GM23248 (cell line): ENCODE results near the gene TMEM37. TPM values are rescaled to one million over a fixed set of nuclear protein-coding genes. Genes with fewer than 3 reads are reported as not detected.
"Not testable (repeated sequence)": the region's sequence is repeated elsewhere in the genome, so short reads cannot be mapped to it uniquely, and the experiment has no call there.

Experiments used
- DNase-seq: peaks from one replicate; pipeline ENCODE4 v3.0.0-alpha.2; 2015
- H2AFZ ChIP-seq: fragments of 200-600 bp; sonication (generic); 2 replicates; pipeline ENCODE4 v1.6.1; 2016; ENCODE audit warnings: antibody characterized with exemption
- H3F3A ChIP-seq: fragments of 200-600 bp; sonication (generic); 2 replicates; pipeline ENCODE4 v1.6.1; 2016; ENCODE audit warnings: mild to moderate bottlenecking, antibody characterized with exemption, mixed run types; ENCODE audit not compliant: insufficient read depth
- H3K27ac ChIP-seq: fragments of 200-600 bp; sonication (generic); 2 replicates; pipeline ENCODE4 v1.5.1; 2016; ENCODE audit warnings: mild to moderate bottlenecking
- H3K27me3 ChIP-seq: fragments of 200-600 bp; sonication (generic); replicated peaks from 2 replicates; pipeline ENCODE4 v1.6.1; 2016; ENCODE audit warnings: mild to moderate bottlenecking; ENCODE audit not compliant: insufficient read depth
- H3K36me3 ChIP-seq: fragments of 200-600 bp; sonication (generic); 2 replicates; pipeline ENCODE4 v1.6.1; 2016; ENCODE audit warnings: low read depth, mild to moderate bottlenecking
- H3K4me1 ChIP-seq: fragments of 200-600 bp; sonication (generic); 2 replicates; pipeline ENCODE4 v1.6.1; 2016; ENCODE audit warnings: mild to moderate bottlenecking; ENCODE audit not compliant: insufficient read depth
- H3K4me2 ChIP-seq: fragments of 200-600 bp; sonication (generic); one replicate; pipeline ENCODE4 v1.6.1; 2016; ENCODE audit warnings: mild to moderate bottlenecking; ENCODE audit not compliant: unreplicated experiment
- H3K4me3 ChIP-seq: fragments of 200-600 bp; sonication (generic); 2 replicates; pipeline ENCODE4 v1.5.1; 2016; ENCODE audit warnings: mild to moderate bottlenecking
- H3K79me2 ChIP-seq: fragments of 200-600 bp; sonication (generic); 2 replicates; pipeline ENCODE4 v1.6.1; 2016; ENCODE audit warnings: mild to moderate bottlenecking; ENCODE audit not compliant: insufficient read depth
- H3K9ac ChIP-seq: fragments of 200-600 bp; sonication (generic); 2 replicates; pipeline ENCODE4 v1.6.1; 2016; ENCODE audit warnings: mild to moderate bottlenecking
- H3K9me2 ChIP-seq: fragments of 200-600 bp; sonication (generic); 2 replicates; pipeline ENCODE4 v1.6.1; 2016; ENCODE audit warnings: mixed run types, mild to moderate bottlenecking, moderate library complexity; ENCODE audit not compliant: insufficient read depth
- H3K9me3 ChIP-seq: fragments of 200-600 bp; sonication (generic); one replicate; pipeline ENCODE4 v1.6.1; 2017; ENCODE audit warnings: low read depth
- H4K20me1 ChIP-seq: fragments of 200-600 bp; sonication (generic); 2 replicates; pipeline ENCODE4 v1.6.0; 2016; ENCODE audit not compliant: insufficient read depth
- EZH2 ChIP-seq: fragments of 200-600 bp; sonication (generic); IDR thresholded peaks from 2 replicates; pipeline ENCODE4 v1.6.1; 2018; ENCODE audit warnings: antibody characterized with exemption, mild to moderate bottlenecking; ENCODE audit not compliant: insufficient read depth, poor library complexity, severe bottlenecking
- EZH2phosphoT487 ChIP-seq: fragments of 200-600 bp; sonication (generic); IDR thresholded peaks from 2 replicates; pipeline ENCODE4 v1.6.1; 2018; ENCODE audit warnings: antibody characterized with exemption, moderate library complexity, mild to moderate bottlenecking, low read depth; ENCODE audit not compliant: insufficient read depth
- WGBS, 2 experiments: methylation state at CpG; one replicate each; pipeline ENCODE4 v1.1.6; 2015 to 2017; ENCODE audit warnings: low lambda C conversion rate in 2 of 2, low coverage in 1 of 2; ENCODE audit errors: missing lambda C conversion rate in 2 of 2; 5-methylcytosine and 5-hydroxymethylcytosine counted together
- in situ Hi-C: fragments of 300-500 bp; cut with MboI; formaldehyde crosslinking; loops from 2 replicates; pipeline ENCODE4 v1.15.0; 2020
- polyA plus RNA-seq: library from polyadenylated mRNA; unstranded; fragments of >200 nt; fragmentation: Nextera tagmentation; extraction: Ambion mirVana; gene quantifications from 2 replicates; pipeline ENCODE4 v1.2.1, GENCODE V29; 2016
- total RNA-seq: library from RNA; depleted of rRNA; stranded (reverse); fragments of >200 nt; shearing (Covaris generic); gene quantifications from 2 replicates; pipeline ENCODE4 v1.2.3, GENCODE V29; 2014

Gene TMEM37
- total and polyA plus RNA-seq, 2 experiments from 2014 or later = 0.53 TPM; not detected in 1

DNA sequence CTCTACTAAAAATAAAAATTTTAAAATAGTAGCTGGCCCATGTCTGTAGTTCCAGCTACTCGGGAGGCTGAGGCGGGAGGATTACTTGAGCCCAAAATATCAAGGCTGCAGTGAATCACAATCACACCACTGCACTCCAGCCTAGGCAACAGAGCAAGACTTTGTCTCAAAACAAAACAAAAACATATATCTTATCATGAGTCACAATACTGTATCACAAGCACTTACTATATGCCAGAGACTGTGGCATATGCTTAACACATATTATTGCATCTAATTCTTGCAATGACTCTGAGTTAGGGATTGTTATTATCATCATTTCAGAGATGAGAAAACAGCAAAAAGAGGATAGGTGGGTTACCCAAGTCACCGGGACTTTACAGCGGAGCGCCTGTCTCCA is 29.5 kb upstream of the TMEM37 start:
- Histone ChIP-seq H3K9ac (no peak overlapping the region), H2AFZ (no peak overlapping the region), H3K36me3 (no peaks in the 10 kb centered on the region), H3F3A (no peaks in the 10 kb centered on the region), H3K27ac (no peak overlapping the region), H3K4me1 (no peaks in the 10 kb centered on the region), H3K79me2 (no peaks in the 10 kb centered on the region), H3K9me3 (no peaks in the 10 kb centered on the region), H4K20me1 (no peaks in the 10 kb centered on the region), H3K27me3 (no peaks in the 10 kb centered on the region), H3K4me3 (no peak overlapping the region), H3K9me2 (no peaks in the 10 kb centered on the region), H3K4me2 (no peak overlapping the region)
- no peak for DNase-seq
- 71 to 84% methylated on average over 5 of the region's 5 CpGs for WGBS, 2 experiments
- TF ChIP-seq EZH2phosphoT487 (no peak), EZH2 (no peak)
- in situ Hi-C loops = loop anchor here (10.0 kb wide), 1 partner anchor 253 kb away; no protein-coding TSS in a partner anchor

DNA sequence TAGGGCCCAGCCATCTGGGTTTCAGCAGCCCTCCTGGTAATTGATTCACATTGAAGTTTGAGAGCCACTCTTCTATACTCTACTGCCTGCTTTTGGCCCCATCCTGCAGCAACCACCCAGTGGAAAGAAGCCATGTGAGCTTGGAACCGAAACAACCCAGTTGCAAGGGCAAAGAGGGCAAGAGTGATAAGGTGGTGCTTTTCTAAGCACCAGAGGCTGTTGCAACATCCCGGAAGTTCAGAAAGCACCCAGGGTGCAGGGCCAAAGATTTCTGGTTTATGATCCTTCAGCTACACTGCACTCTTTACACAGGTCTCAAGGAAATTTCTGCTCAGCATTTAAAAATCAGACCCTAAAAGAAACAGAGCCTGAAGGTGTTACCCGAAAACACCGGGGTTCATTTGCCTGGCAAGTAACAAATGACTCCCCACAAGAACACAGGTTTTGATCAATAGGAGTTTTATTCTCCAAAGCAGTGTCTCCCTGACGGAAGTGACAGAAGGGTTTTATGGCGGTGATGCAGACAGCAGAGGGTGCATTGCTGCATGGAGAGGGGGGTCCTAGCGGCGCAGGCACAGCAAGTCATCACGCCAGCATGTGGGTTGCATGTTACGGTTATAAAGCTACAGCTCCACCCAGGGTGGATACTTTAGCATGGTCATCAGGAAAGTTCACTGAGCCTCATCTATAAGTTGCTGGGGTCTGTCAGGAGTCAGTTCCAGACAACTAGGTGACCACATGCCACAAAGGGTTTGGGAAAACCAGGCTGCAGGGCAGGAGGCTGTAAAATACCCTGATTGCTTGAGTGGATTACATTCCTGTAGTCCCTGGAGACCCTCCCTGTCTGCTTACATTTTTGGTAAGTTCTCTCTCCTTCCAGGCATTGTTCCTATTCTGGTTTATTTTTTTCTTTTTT is 28.8 kb upstream of the TMEM37 start:
- no peaks in the 10 kb centered on the region for H3K36me3 ChIP-seq
- H4K20me1 ChIP-seq = no peaks in the 10 kb centered on the region
- H3K4me3 ChIP-seq = no peak overlapping the region
- H3K9me2 ChIP-seq = no peaks in the 10 kb centered on the region
- H3K4me1 ChIP-seq = no peaks in the 10 kb centered on the region
- WGBS, 2 experiments = 59 to 63% methylated on average over 10 of the region's 10 CpGs
- H3F3A ChIP-seq = no peaks in the 10 kb centered on the region
- H3K4me2 ChIP-seq = no peak overlapping the region
- H3K9me3 ChIP-seq = no peaks in the 10 kb centered on the region
- H3K27me3 ChIP-seq = no peaks in the 10 kb centered on the region
- in situ Hi-C loops = loop anchor here (10.0 kb wide), 1 partner anchor 252 kb away; no protein-coding TSS in a partner anchor
- no peak overlapping the region for H2AFZ ChIP-seq
- no peak overlapping the region for H3K9ac ChIP-seq
- no peak overlapping the region for H3K27ac ChIP-seq
- no peak for DNase-seq
- TF ChIP-seq EZH2phosphoT487 (no peak), EZH2 (no peak)
- no peaks in the 10 kb centered on the region for H3K79me2 ChIP-seq

DNA sequence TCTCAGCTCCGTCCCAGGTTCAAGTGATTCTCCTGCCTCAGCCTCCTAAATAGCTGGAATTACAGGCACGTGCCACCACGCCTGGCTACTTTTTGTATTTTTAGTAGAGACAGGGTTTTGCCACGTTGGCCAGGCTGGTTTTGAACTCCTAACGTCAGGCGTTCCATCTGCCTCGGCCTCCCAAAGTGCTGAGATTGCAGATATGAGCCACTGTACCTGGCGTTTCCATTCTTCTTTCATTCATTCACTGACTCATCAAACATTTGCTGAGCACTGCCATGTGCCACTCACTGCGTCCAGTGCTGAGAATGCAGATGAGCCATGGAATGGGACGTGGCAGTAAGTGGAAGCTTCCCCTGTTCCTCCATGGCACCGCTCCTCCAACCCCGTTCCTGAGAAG is 28.0 kb upstream of the TMEM37 start:
- H4K20me1 ChIP-seq, H3K9me3 ChIP-seq, H2AFZ ChIP-seq, H3K4me1 ChIP-seq, H3K79me2 ChIP-seq, H3K4me2 ChIP-seq, H3K9me2 ChIP-seq, DNase-seq, H3K4me3 ChIP-seq, H3K27ac ChIP-seq, H3F3A ChIP-seq, H3K9ac ChIP-seq, H3K36me3 ChIP-seq, H3K27me3 ChIP-seq: not testable (repeated sequence)
- WGBS, 2 experiments = 66 to 68% methylated on average over 12 of the region's 12 CpGs
- in situ Hi-C loops = loop anchor here (10.0 kb wide), 1 partner anchor 251 kb away; no protein-coding TSS in a partner anchor

DNA sequence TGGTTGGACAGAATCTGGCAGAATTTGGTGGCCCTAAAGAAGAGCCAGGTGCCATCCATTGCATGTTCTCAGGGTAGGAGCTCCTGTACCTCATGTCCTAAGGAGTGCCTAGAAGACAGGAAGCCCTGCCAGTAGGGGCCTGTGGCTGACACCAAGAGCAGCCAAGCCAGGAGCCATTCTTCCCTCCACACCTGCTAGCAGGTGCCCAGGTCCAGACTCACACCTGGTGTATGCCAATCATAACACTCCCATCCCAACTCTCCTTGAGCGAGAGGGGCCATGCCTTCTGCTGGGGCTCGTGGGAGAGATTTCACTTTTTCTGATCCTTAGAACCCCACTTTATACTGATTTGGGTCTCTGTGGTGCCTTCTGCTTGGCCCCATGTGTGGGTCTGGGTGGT is 26.5 kb upstream of the TMEM37 start:
- Histone ChIP-seq H3K4me1 (no peaks in the 10 kb centered on the region), H3K4me2 (no peak overlapping the region), H3K27ac (no peak overlapping the region), H3K4me3 (no peak overlapping the region), H3K9me2 (no peaks in the 10 kb centered on the region), H4K20me1 (no peaks in the 10 kb centered on the region), H3K36me3 (no peaks in the 10 kb centered on the region), H2AFZ (no peak overlapping the region), H3K79me2 (no peaks in the 10 kb centered on the region), H3K9me3 (no peaks in the 10 kb centered on the region), H3K27me3 (peaks cover 5% of the 10 kb centered on the region; the same call in 1 of the 2 replicates), H3K9ac (no peak overlapping the region), H3F3A (no peaks in the 10 kb centered on the region)
- in situ Hi-C loops = loop anchor here (5.0 to 10.0 kb wide), 2 partner anchors 67 to 250 kb away; no protein-coding TSS in a partner anchor
- no peak for DNase-seq
- 53% methylated on average over 2 of the region's 2 CpGs for WGBS, 2 experiments
- TF ChIP-seq EZH2 (no peak), EZH2phosphoT487 (no peak)
